ENCODE results near the gene PGAP1.

DNA sequence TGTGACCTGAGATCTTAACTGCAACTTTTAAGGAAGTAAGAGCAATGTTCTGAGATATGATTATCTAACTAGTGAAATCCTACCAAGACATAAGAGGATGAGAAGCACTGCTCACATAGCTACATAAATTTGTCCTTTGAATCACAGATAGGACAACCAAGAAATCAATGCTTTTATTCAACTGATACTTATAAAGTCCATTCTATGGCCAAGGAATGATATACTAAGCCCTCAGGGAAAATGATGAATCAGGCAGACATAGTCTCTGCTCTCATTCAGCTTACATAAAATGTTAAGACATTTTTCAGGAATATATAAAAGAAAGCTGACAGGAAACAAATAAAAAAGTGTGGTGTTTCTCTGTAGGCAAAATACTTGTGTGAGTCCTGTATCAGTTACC, 39.1 kb downstream of the PGAP1 start:
- TF ChIP-seq CTCF (conservative IDR thresholded peaks at IDR 0.05): no peak
- TF ChIP-seq EZH2 (IDR thresholded peaks at IDR 0.05; ENCODE audit: low read depth): no peak
